Measurements from ENCODE around the gene SYNDIG1. TPM values are rescaled to one million over a fixed set of nuclear protein-coding genes. Genes with fewer than 3 reads are reported as not detected.

SYNDIG1 gene
- total RNA-seq, 4 donors from 2014 or later: not detected

- 73 to 88% methylated on average over 5 to 11 of the region's 13 CpGs for WGBS, 2 donors
- TF ChIP-seq CTCF (IDR thresholded peaks at IDR 0.05) (no peak), POLR2A (IDR thresholded peaks at IDR 0.05) (no peak)
- no peaks in the 10 kb centered on the region for H3K27me3 ChIP-seq
- intact Hi-C loops (cut with DNase I): no loop called here
- H3K36me3 ChIP-seq: no peaks in the 10 kb centered on the region
- H3K27ac ChIP-seq: no peak overlapping the region
- H3K4me1 ChIP-seq: no peaks in the 10 kb centered on the region
- no peak overlapping the region for H3K4me3 ChIP-seq
- H3K9me3 ChIP-seq: no peaks in the 10 kb centered on the region
- no peak for DNase-seq
Measured at GRCh38 chr20:24673678-24674570, 204.5 kb downstream of the SYNDIG1 start.

- no peak overlapping the region for H3K4me3 ChIP-seq
- no peaks in the 10 kb centered on the region for H3K36me3 ChIP-seq
- WGBS, 2 donors: 81 to 87% methylated on average over 7 to 10 of the region's 10 CpGs
- intact Hi-C loops (cut with DNase I): no loop called here
- H3K27me3 ChIP-seq: no peaks in the 10 kb centered on the region
- H3K27ac ChIP-seq: no peak overlapping the region
- H3K9me3 ChIP-seq: no peaks in the 10 kb centered on the region
- no peak for DNase-seq
- no peaks in the 10 kb centered on the region for H3K4me1 ChIP-seq
- no peak for TF ChIP-seq POLR2A (IDR thresholded peaks at IDR 0.05)
- no peak for TF ChIP-seq CTCF (IDR thresholded peaks at IDR 0.05)
Measured at GRCh38 chr20:24674921-24675605, 205.6 kb downstream of the SYNDIG1 start.

- no peaks in the 10 kb centered on the region for H3K36me3 ChIP-seq
- no peak overlapping the region for H3K27ac ChIP-seq
- no peaks in the 10 kb centered on the region for H3K27me3 ChIP-seq
- no peak for TF ChIP-seq POLR2A (IDR thresholded peaks at IDR 0.05)
- TF ChIP-seq CTCF (IDR thresholded peaks at IDR 0.05): no peak
- intact Hi-C loops (cut with DNase I): no loop called here
- no peak for DNase-seq
- 83 to 96% methylated on average over 2 of the region's 8 CpGs for WGBS, 2 donors
- H3K4me1 ChIP-seq: no peaks in the 10 kb centered on the region
- H3K9me3 ChIP-seq: no peaks in the 10 kb centered on the region
- no peak overlapping the region for H3K4me3 ChIP-seq
Measured at GRCh38 chr20:24675651-24676352, 206.4 kb downstream of the SYNDIG1 start.

GRCh38 chr20:24676353-24676977, 207.0 kb downstream of the SYNDIG1 start:
- H3K4me1 ChIP-seq: no peaks in the 10 kb centered on the region
- DNase-seq: no peak
- no peak overlapping the region for H3K27ac ChIP-seq
- no peak overlapping the region for H3K4me3 ChIP-seq
- 70 to 100% methylated on average over 2 of the region's 11 CpGs for WGBS, 2 donors
- TF ChIP-seq CTCF (IDR thresholded peaks at IDR 0.05) (no peak), POLR2A (IDR thresholded peaks at IDR 0.05) (no peak)
- no peaks in the 10 kb centered on the region for H3K9me3 ChIP-seq
- intact Hi-C loops (cut with DNase I): no loop called here
- H3K27me3 ChIP-seq: no peaks in the 10 kb centered on the region
- no peaks in the 10 kb centered on the region for H3K36me3 ChIP-seq
